Natural killer cell (primary cell): ENCODE data around the gene EPB42. TPM values are rescaled to one million over a fixed set of nuclear protein-coding genes. Genes with fewer than 3 reads are reported as not detected.

ENCODE experiments used
- ATAC-seq, 3 donors: fragments of 150-1000 bp in 2 of 3; fragments of 200-7000 bp in 1 of 3; cut with Tn5 transposase; 1 replicate in 1 of 3; 2 replicates in 2 of 3; pipeline ENCODE4 v1.10.0; 2021; ENCODE audit warnings: mild to moderate bottlenecking in 2 of 3, moderate library complexity in 2 of 3
- DNase-seq, 2 donors: peaks; one replicate each; pipeline versions ENCODE4 v3.0.0 to v3.0.0-alpha.2; 2013 to 2021; ENCODE audit warnings: mixed read lengths in 1 of 2
- H3K27ac ChIP-seq: one replicate; pipeline ENCODE4 v1.5.1; 2013; ENCODE audit warnings: mild to moderate bottlenecking, low read length
- H3K27me3 ChIP-seq: one replicate; pipeline ENCODE4 v1.6.1; 2013; ENCODE audit warnings: low read length; ENCODE audit not compliant: control insufficient read depth, insufficient read depth
- H3K36me3 ChIP-seq: one replicate; pipeline ENCODE4 v1.6.1; 2013; ENCODE audit warnings: low read length; ENCODE audit not compliant: control insufficient read depth, insufficient read depth
- H3K4me1 ChIP-seq: one replicate; pipeline ENCODE4 v1.6.1; 2013; ENCODE audit warnings: low read length; ENCODE audit not compliant: control insufficient read depth, insufficient read depth
- H3K4me3 ChIP-seq: one replicate; pipeline ENCODE4 v1.5.1; 2013; ENCODE audit warnings: low read length
- H3K9me3 ChIP-seq: one replicate; pipeline ENCODE4 v1.6.1; 2013; ENCODE audit warnings: low read length; ENCODE audit not compliant: control insufficient read depth, insufficient read depth
- H3K27ac Mint-ChIP-seq, 2 donors: one replicate each; pipeline ENCODE4 v1.8.0; 2022; ENCODE audit warnings: mild to moderate bottlenecking in 2 of 2, mixed read lengths in 2 of 2, moderate library complexity in 1 of 2
- H3K27me3 Mint-ChIP-seq, 2 donors: one replicate each; pipeline ENCODE4 v1.8.0; 2022; ENCODE audit warnings: low read depth in 2 of 2, mixed read lengths in 2 of 2
- H3K36me3 Mint-ChIP-seq: one replicate; pipeline ENCODE4 v1.8.0; 2022; ENCODE audit warnings: mixed read lengths
- H3K4me1 Mint-ChIP-seq, 2 donors: one replicate each; pipeline ENCODE4 v1.8.0; 2022; ENCODE audit warnings: mixed read lengths in 2 of 2
- H3K4me3 Mint-ChIP-seq: one replicate; pipeline ENCODE4 v1.8.0; 2022; ENCODE audit warnings: mild to moderate bottlenecking, moderate library complexity, mixed read lengths
- H3K9me3 Mint-ChIP-seq, 2 donors: one replicate each; pipeline ENCODE4 v1.8.0; 2022; ENCODE audit warnings: mixed read lengths in 2 of 2
- CTCF ChIP-seq: fragments of 200-600 bp; IDR thresholded peaks from one replicate; pipeline ENCODE4 v1.8.0; 2022; ENCODE audit warnings: antibody characterized with exemption
- WGBS: methylation state at CpG from one replicate; pipeline ENCODE4 v1.1.7; 2013; ENCODE audit warnings: missing lambda C conversion rate; ENCODE audit not compliant: insufficient coverage; 5-methylcytosine and 5-hydroxymethylcytosine counted together
- intact Hi-C: fragments of 100-400 bp; cut with micrococcal nuclease; formaldehyde crosslinking; loops from one replicate; pipeline ENCODE4 v1.14.2; 2022
- total RNA-seq, 4 donors: library from RNA; stranded (reverse); fragments of 120-200 nt in 1 of 4; gene quantifications; one replicate each; pipeline versions ENCODE4 v1.2.3 to v1.2.4, GENCODE V29; 2013 to 2022

Gene EPB42
- total RNA-seq, 3 donors from 2014 or later (not counting 1 experiment from before 2014, with no cell fraction given), result not detected

DNA sequence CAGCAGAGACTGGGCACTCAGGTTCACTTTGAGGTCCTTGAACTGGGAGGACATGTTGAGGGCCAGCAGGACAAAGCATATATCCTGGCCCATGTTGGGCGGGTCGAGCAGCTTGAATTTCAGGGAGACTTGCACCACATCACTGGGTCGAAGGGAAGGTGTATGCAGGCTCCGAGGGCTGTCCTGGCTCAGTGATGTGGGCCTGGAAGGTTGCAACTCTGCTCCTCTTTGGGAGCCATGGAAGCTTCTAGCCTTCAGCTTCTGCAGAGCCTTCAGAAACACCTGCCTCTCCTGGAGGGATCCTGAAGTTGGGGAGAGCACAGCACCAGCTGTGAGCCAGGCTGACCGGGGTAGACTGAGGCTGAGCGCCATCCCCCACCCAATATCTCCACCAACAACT lies 14.7 kb upstream of the EPB42 start:
- intact Hi-C loops, result no loop called here
- ATAC-seq (no peak), DNase-seq (no peak)
- Mint-ChIP-seq H3K36me3 (no peaks in the 10 kb centered on the region), H3K4me1 (peaks cover 0 to 25% of the 10 kb centered on the region in 2 donors), H3K27ac (no peak overlapping the region), H3K4me3 (no peak overlapping the region), H3K27me3 (peaks cover 3 to 10% of the 10 kb centered on the region in 2 donors), H3K9me3 (no peaks in the 10 kb centered on the region)
- no peak overlapping the region for H3K4me3 ChIP-seq
- no peak overlapping the region for H3K27ac ChIP-seq
- no peaks in the 10 kb centered on the region for H3K27me3 ChIP-seq
- H3K9me3 ChIP-seq, result no peaks in the 10 kb centered on the region
- peaks cover 24% of the 10 kb centered on the region for H3K4me1 ChIP-seq
- no peaks in the 10 kb centered on the region for H3K36me3 ChIP-seq
- WGBS, result 90% methylated on average over 6 of the region's 6 CpGs
- no peak for TF ChIP-seq CTCF

DNA sequence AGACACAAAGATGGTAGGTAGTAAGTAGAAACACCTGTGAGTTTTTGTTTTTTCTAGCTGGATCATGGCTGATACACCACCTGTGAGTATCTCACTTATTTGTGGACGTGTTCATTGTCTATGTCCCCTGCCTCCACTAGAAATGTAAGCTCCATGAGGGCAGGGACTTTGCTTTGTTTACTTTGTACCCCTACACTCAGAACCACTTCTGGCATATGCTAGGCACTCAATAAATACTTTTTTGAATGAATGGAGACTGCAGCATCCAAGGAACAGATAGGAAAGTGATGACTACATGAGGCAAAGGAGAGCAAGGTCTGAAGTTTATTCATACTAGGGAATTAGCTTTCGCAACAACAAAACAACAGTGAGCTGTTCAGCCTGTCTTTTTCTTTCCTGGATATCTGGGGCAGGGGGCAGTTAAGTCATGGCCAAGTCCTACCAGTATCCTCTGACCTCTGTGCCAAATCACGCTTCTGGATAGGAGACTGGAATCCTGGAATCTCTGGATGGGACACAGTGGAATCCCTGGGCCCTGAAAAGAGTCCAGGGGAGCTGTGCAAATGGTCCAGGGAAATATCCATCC lies 11.6 kb upstream of the EPB42 start:
- no peak for TF ChIP-seq CTCF
- H3K4me1 Mint-ChIP-seq, result no peaks in the 10 kb centered on the region
- 89% methylated on average over 3 of the region's 3 CpGs for WGBS
- H3K36me3 ChIP-seq, result no peaks in the 10 kb centered on the region
- H3K27me3 Mint-ChIP-seq, result peaks cover 0 to 10% of the 10 kb centered on the region in 2 donors
- H3K9me3 Mint-ChIP-seq, result no peaks in the 10 kb centered on the region
- ATAC-seq, result no peak
- H3K4me3 Mint-ChIP-seq, result no peak overlapping the region
- H3K4me1 ChIP-seq, result no peaks in the 10 kb centered on the region
- H3K27ac Mint-ChIP-seq, result no peak overlapping the region
- H3K36me3 Mint-ChIP-seq, result no peaks in the 10 kb centered on the region
- H3K27ac ChIP-seq, result no peak overlapping the region
- no peaks in the 10 kb centered on the region for H3K27me3 ChIP-seq
- H3K9me3 ChIP-seq, result no peaks in the 10 kb centered on the region
- intact Hi-C loops, result no loop called here
- no peak for DNase-seq
- no peak overlapping the region for H3K4me3 ChIP-seq

DNA sequence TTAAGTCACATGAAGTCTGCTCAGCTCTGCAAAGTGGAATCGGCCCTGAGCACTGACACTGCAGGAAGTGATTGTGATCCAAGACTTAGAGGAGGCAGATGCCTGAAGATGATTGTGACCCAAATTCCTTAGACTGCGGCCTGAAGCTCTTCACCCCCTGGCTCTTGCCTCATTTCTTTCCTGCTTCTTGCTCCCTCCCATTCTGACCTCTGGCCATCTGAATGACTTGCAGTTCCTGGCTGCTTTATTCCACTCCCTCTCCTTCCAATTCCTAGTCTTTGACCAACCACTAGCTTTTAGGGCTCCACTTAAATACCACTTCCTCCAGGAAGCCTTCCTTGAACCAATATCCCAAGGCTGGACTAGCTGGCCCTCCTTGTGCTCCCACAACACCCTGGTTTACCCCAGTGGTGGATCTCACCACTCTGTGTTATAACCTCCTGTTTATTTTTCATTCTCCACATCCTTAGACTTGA lies 9.9 kb upstream of the EPB42 start:
- Histone ChIP-seq H3K4me3 (no peak overlapping the region), H3K4me1 (peaks cover 3% of the 10 kb centered on the region), H3K27ac (no peak overlapping the region), H3K36me3 (no peaks in the 10 kb centered on the region), H3K27me3 (no peaks in the 10 kb centered on the region), H3K9me3 (no peaks in the 10 kb centered on the region)
- no peak for TF ChIP-seq CTCF
- Mint-ChIP-seq H3K4me1 (peaks cover 4 to 5% of the 10 kb centered on the region in 2 donors), H3K27me3 (peaks cover 7 to 12% of the 10 kb centered on the region in 2 donors), H3K27ac (no peak overlapping the region), H3K4me3 (no peak overlapping the region), H3K9me3 (no peaks in the 10 kb centered on the region), H3K36me3 (no peaks in the 10 kb centered on the region)
- intact Hi-C loops, result no loop called here
- DNase-seq (no peak), ATAC-seq (no peak)
- 39% methylated on average over 2 of the region's 2 CpGs for WGBS

- Histone ChIP-seq H3K36me3 (no peaks in the 10 kb centered on the region), H3K4me1 (peaks cover 6% of the 10 kb centered on the region), H3K9me3 (no peaks in the 10 kb centered on the region), H3K27me3 (no peaks in the 10 kb centered on the region), H3K4me3 (no peak overlapping the region), H3K27ac (no peak overlapping the region)
- ATAC-seq (no peak), DNase-seq (no peak)
- no peaks in the 10 kb centered on the region for H3K9me3 Mint-ChIP-seq
- WGBS, result 86% methylated on average over 4 of the region's 5 CpGs
- H3K36me3 Mint-ChIP-seq, result no peaks in the 10 kb centered on the region
- H3K27me3 Mint-ChIP-seq, result peaks cover 11 to 17% of the 10 kb centered on the region in 2 donors
- peaks cover 9 to 10% of the 10 kb centered on the region in 2 donors for H3K4me1 Mint-ChIP-seq
- TF ChIP-seq CTCF, result no peak
- no peak overlapping the region for H3K27ac Mint-ChIP-seq
- H3K4me3 Mint-ChIP-seq, result no peak overlapping the region
- intact Hi-C loops, result no loop called here
Observed at GRCh38 chr15:43229977-43230376, 9.2 kb upstream of the EPB42 start.
